Liver (tissue), 9 donors: ENCODE measurements around the gene GNG4. TPM values are rescaled to one million over a fixed set of nuclear protein-coding genes. Genes with fewer than 3 reads are reported as not detected.
A peak's percentile ranks its signal among the peaks of the same experiment; 100 is the strongest.

Source experiments
- DNase-seq: peaks from one replicate; pipeline ENCODE4 v3.0.0-alpha.2; 2017; ENCODE audit warnings: low spot score
- H3K27ac ChIP-seq, 2 donors: one replicate each; pipeline ENCODE4 v1.7.0; 2013; ENCODE audit warnings: inconsistent platforms in 2 of 2, low read length in 2 of 2, control low read depth in 1 of 2, low read depth in 1 of 2, mild to moderate bottlenecking in 1 of 2
- H3K27me3 ChIP-seq, 4 donors: one replicate each; pipeline versions ENCODE4 v1.6.1 to v1.7.0; 2013; ENCODE audit warnings: low read length in 3 of 4, inconsistent platforms in 1 of 4, mild to moderate bottlenecking in 1 of 4, moderate library complexity in 1 of 4; ENCODE audit not compliant: control insufficient read depth in 4 of 4, insufficient read depth in 4 of 4
- H3K36me3 ChIP-seq, 4 donors: one replicate each; pipeline versions ENCODE4 v1.6.1 to v1.7.0; 2013; ENCODE audit warnings: low read length in 3 of 4, mild to moderate bottlenecking in 3 of 4, low read depth in 1 of 4, moderate library complexity in 1 of 4; ENCODE audit not compliant: control insufficient read depth in 4 of 4, insufficient read depth in 3 of 4
- H3K4me1 ChIP-seq, 4 donors: one replicate each; pipeline versions ENCODE4 v1.6.1 to v1.7.0; 2013; ENCODE audit warnings: low read length in 3 of 4, mild to moderate bottlenecking in 3 of 4, moderate library complexity in 1 of 4; ENCODE audit not compliant: control insufficient read depth in 4 of 4, insufficient read depth in 4 of 4
- H3K4me3 ChIP-seq, 3 donors: one replicate each; pipeline versions ENCODE4 v1.6.1 to v1.7.0; 2013; ENCODE audit warnings: low read length in 3 of 3, control low read depth in 1 of 3, low read depth in 1 of 3, mild to moderate bottlenecking in 1 of 3
- H3K9ac ChIP-seq, 2 donors: one replicate each; pipeline ENCODE4 v1.7.0; 2013; ENCODE audit warnings: low read length in 2 of 2, mild to moderate bottlenecking in 2 of 2, moderate library complexity in 2 of 2, control low read depth in 1 of 2, low read depth in 1 of 2
- H3K9me3 ChIP-seq, 4 donors: one replicate each; pipeline versions ENCODE4 v1.6.1 to v1.7.0; 2013; ENCODE audit warnings: low read length in 3 of 4; ENCODE audit not compliant: control insufficient read depth in 4 of 4
- ATF3 ChIP-seq: IDR thresholded peaks from 2 replicates; pipeline ENCODE4 v1.6.1; 2016; ENCODE audit warnings: antibody characterized with exemption
- CTCF ChIP-seq: fragments of 150-350 bp; IDR thresholded peaks from 2 replicates; pipeline ENCODE4 v1.5.1; 2017; ENCODE audit warnings: improper control_type of control experiment, low read depth, low read length; ENCODE audit not compliant: missing input control
- FOXA1 ChIP-seq: IDR thresholded peaks from 2 replicates; pipeline ENCODE4 v1.6.1; 2016; ENCODE audit warnings: antibody characterized with exemption
- GABPA ChIP-seq, 2 donors: IDR thresholded peaks in 1 of 2; conservative IDR thresholded peaks in 1 of 2; 2 replicates each; pipeline ENCODE4 v1.6.1; 2016; ENCODE audit warnings: antibody characterized with exemption in 2 of 2, mild to moderate bottlenecking in 1 of 2, moderate library complexity in 1 of 2
- HNF4A ChIP-seq, 2 donors: conservative IDR thresholded peaks; 2 replicates each; pipeline ENCODE4 v1.6.1; 2016; ENCODE audit warnings: antibody characterized with exemption in 2 of 2, mild to moderate bottlenecking in 2 of 2
- HNF4G ChIP-seq: IDR thresholded peaks from 2 replicates; pipeline ENCODE4 v1.6.1; 2016; ENCODE audit warnings: antibody characterized with exemption
- JUND ChIP-seq, 2 donors: IDR thresholded peaks; 2 replicates each; pipeline ENCODE4 v1.6.1; 2016; ENCODE audit warnings: antibody characterized with exemption in 2 of 2
- MAX ChIP-seq: IDR thresholded peaks from 2 replicates; pipeline ENCODE4 v1.6.1; 2016; ENCODE audit warnings: antibody characterized with exemption
- NR2F2 ChIP-seq: IDR thresholded peaks from 2 replicates; pipeline ENCODE4 v1.6.1; 2016; ENCODE audit warnings: antibody characterized with exemption
- RAD21 ChIP-seq, 2 donors: IDR thresholded peaks; 2 replicates each; pipeline ENCODE4 v1.6.1; 2016; ENCODE audit warnings: antibody characterized with exemption in 2 of 2, mild to moderate bottlenecking in 2 of 2
- RXRA ChIP-seq, 2 donors: IDR thresholded peaks; 2 replicates each; pipeline ENCODE4 v1.6.1; 2017 to 2018; ENCODE audit warnings: antibody characterized with exemption in 2 of 2, mild to moderate bottlenecking in 1 of 2
- SP1 ChIP-seq: IDR thresholded peaks from 2 replicates; pipeline ENCODE4 v1.6.1; 2018; ENCODE audit warnings: antibody characterized with exemption, mild to moderate bottlenecking
- TAF1 ChIP-seq: conservative IDR thresholded peaks from 2 replicates; pipeline ENCODE4 v1.6.1; 2016; ENCODE audit warnings: antibody characterized with exemption, mild to moderate bottlenecking
- YY1 ChIP-seq: IDR thresholded peaks from 2 replicates; pipeline ENCODE4 v1.6.1; 2016; ENCODE audit warnings: antibody characterized with exemption, mild to moderate bottlenecking
- ZBTB33 ChIP-seq: IDR thresholded peaks from 2 replicates; pipeline ENCODE4 v1.6.1; 2016; ENCODE audit warnings: antibody characterized with exemption
- WGBS: extraction: QIAGEN DNeasy Blood & Tissue Kit; methylation state at CpG from one replicate; pipeline ENCODE4 v1.1.7; 2013; 5-methylcytosine and 5-hydroxymethylcytosine counted together
- polyA plus RNA-seq, 2 donors: library from polyadenylated mRNA; stranded (reverse) in 1 of 2; unstranded in 1 of 2; fragments of 200-250 nt in 1 of 2; fragments of >200 nt in 1 of 2; fragmentation: Nextera tagmentation in 1 of 2; extraction: Ambion mirVana in 1 of 2; gene quantifications; one replicate each; pipeline versions ENCODE4 v1.2.1 to v1.2.3, GENCODE V29; 2013 to 2015
- total RNA-seq, 2 donors: library from RNA; depleted of rRNA; stranded (reverse); fragments of >200 nt; gene quantifications; one replicate each; pipeline ENCODE4 v1.2.3, GENCODE V29; 2014
- donor health status: healthy.
- donor health status: healthy.
- donor health status: healthy.
- donor health status: healthy.
- donor health status: healthy.

The GNG4 gene
- total and polyA plus RNA-seq, 4 donors, result 0.65 TPM; not detected in 3

GRCh38 chr1:235503403-235504121 is 146.0 kb downstream of the GNG4 start:
- WGBS, result under 1% methylated on average over 49 of the region's 49 CpGs
- Histone ChIP-seq H3K27me3 (no peaks in the 10 kb centered on the region), H3K4me3 (peak overlapping the region; percentile 57 to 92 (median 77)), H3K36me3 (no peaks in the 10 kb centered on the region), H3K27ac (peak overlapping the region; percentile 87 to 93), H3K9ac (peak overlapping the region; percentile 73 to 80), H3K9me3 (no peaks in the 10 kb centered on the region), H3K4me1 (peaks cover 4 to 17% (median 8%) of the 10 kb centered on the region in 4 donors)
- DNase-seq, result peak; percentile 66
- TF ChIP-seq GABPA (IDR thresholded peaks at IDR 0.05 in 1 of 2, conservative IDR thresholded peaks at IDR 0.05 in 1 of 2), result no peak
- no peak for TF ChIP-seq ZBTB33
- no peak for TF ChIP-seq RXRA (IDR thresholded peaks at IDR 0.05)
- no peak for TF ChIP-seq MAX
- no peak for TF ChIP-seq RAD21 (IDR thresholded peaks at IDR 0.05)
- TF ChIP-seq FOXA1, result no peak
- TF ChIP-seq HNF4G, result no peak
- TF ChIP-seq SP1, result no peak
- TF ChIP-seq JUND (IDR thresholded peaks at IDR 0.05), result no peak
- no peak for TF ChIP-seq ATF3
- TF ChIP-seq TAF1, result no peak
- TF ChIP-seq CTCF, result no peak
- no peak for TF ChIP-seq HNF4A (conservative IDR thresholded peaks at IDR 0.05)

GRCh38 chr1:235502601-235503402 is 146.8 kb downstream of the GNG4 start:
- 32% methylated on average over 5 of the region's 5 CpGs for whole genome bisulfite sequencing
- Histone ChIP-seq H3K9ac (peak overlapping the region; percentile 73 to 80), H3K27ac (peak overlapping the region; percentile 87 to 93), H3K4me3 (peak overlapping the region; percentile 57 to 92 (median 77)), H3K27me3 (no peaks in the 10 kb centered on the region), H3K36me3 (no peaks in the 10 kb centered on the region), H3K4me1 (peaks cover 4 to 17% (median 8%) of the 10 kb centered on the region in 4 donors), H3K9me3 (no peaks in the 10 kb centered on the region)
- no peak for TF ChIP-seq NR2F2
- TF ChIP-seq SP1, result no peak
- no peak for TF ChIP-seq HNF4A (conservative IDR thresholded peaks at IDR 0.05)
- TF ChIP-seq YY1, result no peak
- TF ChIP-seq TAF1, result no peak
- no peak for TF ChIP-seq ZBTB33
- no peak for TF ChIP-seq GABPA (IDR thresholded peaks at IDR 0.05 in 1 of 2, conservative IDR thresholded peaks at IDR 0.05 in 1 of 2)
- no peak for TF ChIP-seq RAD21 (IDR thresholded peaks at IDR 0.05)
- TF ChIP-seq FOXA1, result no peak
- DNase-seq, result no peak
